Measurements from ENCODE around the gene ZYG11A.

ZYG11A gene

GRCh38 chr1:52880206-52880605 is 37.6 kb downstream of the ZYG11A start:
- no peak for DNase-seq

DNA sequence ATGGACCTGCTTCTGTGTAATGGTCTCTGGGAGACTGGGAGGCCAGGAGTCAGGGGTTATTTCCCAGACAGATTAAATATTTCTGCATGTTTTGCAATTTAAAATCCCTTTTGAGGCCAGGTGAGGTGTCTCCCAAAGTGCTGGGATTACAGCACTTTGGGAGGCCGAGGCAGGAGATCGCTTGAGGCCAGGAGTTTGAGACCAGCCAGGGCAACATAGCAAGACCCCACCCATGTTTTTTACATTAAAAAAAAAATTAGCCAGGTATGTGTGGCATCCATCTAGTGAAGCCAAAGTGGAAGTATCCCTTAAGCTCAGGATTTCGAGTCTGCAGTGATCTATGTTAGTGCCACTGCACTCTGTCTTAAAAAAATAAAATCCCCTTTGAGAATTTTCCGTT is 44.9 kb downstream of the ZYG11A start:
- DNase-seq, result no peak

DNA sequence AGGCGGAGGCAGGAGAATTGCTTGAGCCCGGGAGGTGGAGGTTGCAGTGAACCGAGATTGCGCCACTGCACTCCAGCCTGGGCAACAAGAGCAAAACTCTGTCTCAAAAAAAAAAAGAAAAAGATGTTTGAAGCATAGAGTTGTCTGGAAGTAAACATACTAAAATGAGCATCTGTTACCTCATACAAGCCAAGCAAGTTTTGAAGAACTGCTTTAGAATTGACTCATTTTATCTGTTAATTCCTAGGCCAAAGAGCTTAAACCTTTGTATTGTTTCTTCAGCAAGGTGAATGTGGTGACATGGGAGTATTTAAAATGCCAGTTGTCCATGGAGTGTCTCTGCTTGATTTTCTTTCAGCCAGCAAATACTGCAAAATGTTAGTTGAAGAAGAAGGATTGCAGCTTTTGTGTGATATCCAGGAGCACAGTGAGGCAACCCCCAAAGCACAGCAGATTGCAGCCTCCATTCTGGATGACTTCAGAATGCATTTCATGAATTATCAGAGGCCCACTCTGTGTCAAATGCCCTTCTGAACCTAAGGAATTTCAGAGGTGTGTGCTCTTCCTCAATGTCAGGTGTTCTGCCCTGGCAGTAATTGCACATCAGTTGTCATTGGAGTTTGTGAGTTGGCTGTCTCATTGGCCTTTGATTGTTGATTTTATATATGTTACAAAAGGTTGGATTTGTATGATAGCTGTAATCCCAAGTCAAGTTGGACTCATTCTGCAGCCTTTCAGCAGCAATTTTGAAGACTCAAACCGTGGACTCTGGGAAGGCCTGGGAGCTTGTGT is 50.1 kb downstream of the ZYG11A start:
- DNase-seq, result no peak

- DNase-seq, result no peak
These were observed 56.9 kb downstream of the ZYG11A start for GRCh38 chr1:52899445-52899894.

- no peak for DNase-seq
These were observed 57.8 kb downstream of the ZYG11A start for GRCh38 chr1:52900402-52900801.

DNA sequence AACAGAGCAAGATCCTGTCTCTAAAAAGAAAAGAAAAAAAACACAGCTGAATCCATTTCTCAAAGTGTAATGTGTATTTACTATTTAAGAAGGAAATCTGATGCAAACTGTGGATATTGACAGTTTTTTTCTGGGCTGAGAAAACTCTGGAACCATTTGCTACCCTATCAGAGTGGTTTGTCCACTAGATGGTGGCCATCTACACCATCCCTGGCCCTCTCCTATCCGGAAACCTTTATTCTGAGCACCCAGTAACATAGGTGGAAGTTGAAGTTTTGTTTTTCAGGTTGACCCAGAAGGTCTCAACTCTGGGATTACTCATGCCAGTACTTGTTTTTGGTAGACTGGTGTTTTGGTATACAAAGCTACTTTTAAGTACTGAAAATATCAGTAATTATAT is 58.8 kb downstream of the ZYG11A start:
- DNase-seq, result no peak

GRCh38 chr1:52904208-52904926 is 61.8 kb downstream of the ZYG11A start:
- DNase-seq, result no peak

- DNase-seq, result peak; percentile 35
These were observed 62.6 kb downstream of the ZYG11A start for GRCh38 chr1:52904927-52905698.

DNA sequence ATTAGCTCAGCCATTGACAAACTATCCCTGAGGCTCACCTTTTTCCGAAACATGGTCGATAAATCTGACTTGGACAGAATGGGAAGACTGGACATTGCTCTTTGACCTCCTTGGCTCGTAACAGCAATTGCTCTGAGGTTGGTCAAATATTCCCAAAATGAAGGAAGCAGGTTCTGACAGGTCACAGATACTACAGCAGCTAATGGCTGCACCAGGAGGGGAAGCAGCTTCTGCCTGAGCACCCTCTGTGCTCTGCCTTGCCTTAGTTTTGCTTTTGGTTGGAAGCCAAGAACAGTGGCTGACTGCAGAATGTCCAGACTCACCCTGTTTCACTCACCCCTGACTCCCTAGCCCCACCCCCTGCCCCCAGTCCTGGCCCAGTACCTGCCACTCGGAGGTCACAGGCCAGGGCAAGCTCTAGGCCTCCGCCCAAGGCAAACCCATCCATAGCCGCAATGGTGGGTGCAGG is 63.6 kb downstream of the ZYG11A start:
- DNase-seq, result no peak

DNA sequence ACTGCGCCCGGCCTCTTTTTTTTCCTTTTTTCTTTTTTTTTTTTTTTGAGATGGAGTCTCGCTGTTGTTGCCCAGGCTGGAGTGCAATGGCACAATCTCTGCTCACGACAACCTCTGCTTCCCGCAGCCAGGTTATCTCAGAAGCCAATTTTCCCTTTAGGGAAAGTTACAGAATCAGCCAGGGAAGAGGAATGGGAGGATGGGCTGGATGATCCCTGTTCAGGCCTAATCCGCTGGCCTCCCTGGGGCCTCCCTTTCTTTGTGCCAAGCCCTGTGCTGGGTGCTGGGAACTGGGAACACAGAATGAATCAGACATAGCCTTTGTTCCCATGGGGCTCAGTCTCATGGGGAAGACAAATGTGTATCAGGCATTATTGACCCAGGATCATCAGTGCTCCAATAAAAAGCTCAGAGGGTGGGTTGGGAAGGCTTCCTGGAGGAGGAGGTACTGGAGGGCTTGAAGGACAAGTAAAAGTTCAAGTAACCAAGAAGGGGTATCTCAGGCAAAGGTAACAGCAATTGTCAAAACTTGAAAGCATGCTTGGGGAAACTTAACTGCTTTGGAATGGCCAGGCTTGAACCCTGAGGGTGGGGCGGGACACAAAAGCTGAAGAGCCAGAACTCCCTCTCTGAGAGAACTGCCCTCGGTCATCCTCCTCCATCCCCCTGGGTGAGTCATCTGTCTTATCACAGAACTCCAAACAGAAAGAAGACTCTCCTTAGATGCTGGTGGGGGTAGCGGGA is 64.7 kb downstream of the ZYG11A start:
- DNase-seq, result no peak

DNA sequence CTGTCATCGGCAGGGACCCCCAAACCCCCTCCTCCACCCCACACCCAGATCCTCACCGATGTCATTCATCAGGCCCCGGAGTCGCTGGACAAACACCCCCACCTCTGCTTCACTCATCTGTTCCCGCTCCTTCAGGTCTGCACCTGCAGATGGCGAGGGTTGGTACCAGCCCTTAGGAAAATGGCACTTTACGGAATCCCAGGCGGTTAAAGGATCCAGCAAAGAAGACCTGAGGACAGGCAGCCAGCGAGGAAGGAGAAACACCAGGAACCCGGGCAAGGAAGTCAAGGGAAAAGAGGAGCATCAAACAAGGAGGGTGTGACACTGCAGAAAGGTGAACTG is 65.2 kb downstream of the ZYG11A start:
- no peak for DNase-seq

GRCh38 chr1:52911541-52911940 is 69.0 kb downstream of the ZYG11A start:
- no peak for DNase-seq

DNA sequence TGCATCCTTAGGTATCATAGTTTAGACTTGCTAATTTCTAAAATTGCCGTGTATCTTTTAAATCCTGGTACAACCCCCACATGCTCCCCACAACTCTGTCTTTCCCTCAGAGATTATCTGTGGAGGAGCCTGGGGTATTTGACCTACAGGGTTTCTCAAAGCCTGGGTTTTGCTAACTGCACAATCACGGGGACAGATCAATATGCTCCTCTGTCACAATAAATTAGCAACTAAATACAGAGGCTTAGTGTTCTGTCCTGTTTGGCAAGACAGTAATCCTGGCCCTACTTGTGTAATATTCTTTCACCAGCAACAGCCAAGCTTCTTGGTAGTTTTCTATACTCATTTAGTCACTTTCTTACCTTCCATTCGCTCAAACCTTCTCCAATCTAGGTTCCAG is 70.5 kb downstream of the ZYG11A start:
- no peak for DNase-seq

DNA sequence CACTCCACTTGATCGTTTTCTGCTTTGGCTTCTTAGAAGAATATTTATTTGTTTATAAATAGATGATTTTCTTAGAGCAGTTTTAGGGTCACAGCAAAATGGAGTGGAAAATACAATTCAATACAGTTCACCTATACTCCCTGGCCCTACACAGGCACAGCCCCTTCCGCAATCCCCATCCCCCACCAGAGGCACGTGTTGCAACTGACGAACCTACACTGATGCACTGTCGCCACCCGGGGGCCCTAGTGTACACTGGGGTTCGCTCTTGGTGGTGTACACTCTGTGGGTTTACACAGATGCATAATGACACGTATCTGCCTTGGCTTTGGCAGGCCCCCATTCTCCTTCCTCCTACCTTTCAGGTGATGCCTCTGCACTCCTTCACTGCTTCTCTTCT is 71.0 kb downstream of the ZYG11A start:
- DNase-seq, result no peak

- DNase-seq, result no peak
These were observed 71.9 kb downstream of the ZYG11A start for GRCh38 chr1:52914463-52914862.

DNA sequence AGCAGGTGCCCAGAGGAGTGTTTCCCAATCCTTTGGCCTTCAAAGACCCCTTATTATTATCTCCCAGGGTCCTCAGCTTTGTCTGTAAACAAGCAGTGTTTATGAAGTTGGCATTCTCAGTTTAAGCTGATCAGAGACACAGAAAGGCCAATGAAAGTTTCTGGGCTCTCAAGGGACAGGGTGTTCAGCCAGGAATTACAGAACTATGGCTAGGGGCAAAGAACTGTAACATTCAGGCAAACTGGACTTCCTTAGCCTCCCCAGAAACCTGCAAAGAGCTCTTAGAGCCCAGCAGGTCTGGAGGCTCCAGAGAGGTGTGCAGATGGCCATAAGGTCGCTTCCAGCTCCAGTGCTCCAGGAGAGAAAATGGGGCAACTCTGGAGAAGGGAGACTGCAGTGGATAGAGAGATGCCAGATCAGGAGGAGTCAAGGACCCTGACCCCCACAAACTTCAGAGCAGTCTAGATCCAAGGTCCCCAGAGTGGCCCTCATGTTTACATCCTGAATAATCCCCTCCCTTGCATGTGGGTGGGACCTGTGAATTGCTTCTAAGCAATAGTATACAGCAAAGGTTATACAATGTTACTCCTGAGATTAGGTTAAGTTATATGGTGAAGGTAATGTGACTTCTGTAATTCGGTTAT is 72.8 kb downstream of the ZYG11A start:
- DNase-seq, result no peak

- no peak for DNase-seq
These were observed 73.3 kb downstream of the ZYG11A start for GRCh38 chr1:52915855-52916220.

DNA sequence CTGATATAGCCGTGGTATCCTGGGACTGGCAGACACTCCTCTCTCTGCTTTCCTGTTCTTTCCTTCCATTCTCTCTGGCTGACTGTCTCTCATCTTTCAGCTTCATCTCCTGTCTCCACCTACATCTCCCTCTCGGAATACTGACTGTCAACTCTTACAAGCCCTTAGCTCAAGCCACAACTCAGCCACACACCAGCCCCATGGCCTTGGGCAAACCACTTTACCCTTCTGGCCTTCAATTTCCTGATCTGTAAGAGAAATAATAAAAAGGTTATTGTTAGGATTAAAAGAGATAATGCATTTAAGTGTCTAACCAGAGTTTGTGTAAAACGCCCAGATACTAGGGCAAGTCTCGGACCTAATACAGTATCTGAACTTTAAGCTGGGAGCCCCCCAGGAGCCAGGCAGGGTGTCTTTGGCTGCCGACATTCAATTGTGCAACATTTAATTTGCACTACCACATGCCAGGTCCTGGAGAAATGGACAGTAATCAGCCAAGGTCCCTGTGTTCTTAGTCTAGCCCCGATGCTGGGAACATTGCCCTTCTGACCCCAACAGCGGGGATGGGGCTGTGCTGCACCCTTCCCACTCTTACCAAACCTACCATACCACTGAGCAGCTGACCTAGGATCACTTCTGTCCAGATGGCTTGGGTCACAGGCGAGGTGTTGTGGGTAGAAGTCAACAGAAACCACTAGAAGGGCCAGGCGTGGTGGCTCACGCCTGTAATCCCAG is 73.8 kb downstream of the ZYG11A start:
- DNase-seq, result no peak

- DNase-seq, result no peak
These were observed 74.6 kb downstream of the ZYG11A start for GRCh38 chr1:52917156-52917555.

GRCh38 chr1:52917581-52917980 is 75.0 kb downstream of the ZYG11A start:
- no peak for DNase-seq

DNA sequence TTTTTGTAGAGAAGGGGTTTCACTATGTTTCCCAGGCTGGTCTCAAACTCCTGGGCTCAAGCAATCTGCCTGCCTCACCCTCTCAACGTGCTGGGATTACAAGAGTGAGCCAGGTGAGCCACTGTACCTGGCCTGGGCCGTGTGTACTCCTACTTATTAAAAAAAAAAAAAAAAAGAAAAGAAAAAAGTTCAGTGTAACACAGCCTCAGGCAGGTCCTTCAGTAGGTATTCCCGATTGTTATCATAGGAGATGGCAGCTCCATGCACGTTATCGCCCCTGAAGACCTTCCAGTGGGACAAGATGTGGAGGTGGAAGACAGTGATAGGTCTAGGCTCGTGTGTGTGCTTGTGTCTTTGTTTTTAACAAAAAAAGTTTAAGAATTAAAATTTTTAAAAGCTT is 75.6 kb downstream of the ZYG11A start:
- no peak for DNase-seq
